Chondrocyte (in vitro differentiated cells): ENCODE results near the gene TELO2. TPM values are rescaled to one million over a fixed set of nuclear protein-coding genes. Genes with fewer than 3 reads are reported as not detected.

ENCODE experiments used
- DNase-seq: peaks from one replicate; pipeline ENCODE4 v3.0.0; 2021; ENCODE audit warnings: mixed read lengths, low spot score
- H3K27ac Mint-ChIP-seq: one replicate; pipeline ENCODE4 v1.8.0; 2021; ENCODE audit warnings: mild to moderate bottlenecking, moderate library complexity, mixed read lengths; ENCODE audit not compliant: unreplicated experiment
- H3K27me3 Mint-ChIP-seq: 2 replicates; pipeline ENCODE4 v1.8.0; 2021; ENCODE audit warnings: low read depth, mixed read lengths
- H3K36me3 Mint-ChIP-seq: 2 replicates; pipeline ENCODE4 v1.8.0; 2021; ENCODE audit warnings: low read depth, mixed read lengths
- H3K4me1 Mint-ChIP-seq: 2 replicates; pipeline ENCODE4 v1.8.0; 2021; ENCODE audit warnings: low read depth, mild to moderate bottlenecking, mixed read lengths
- H3K4me3 Mint-ChIP-seq: one replicate; pipeline ENCODE4 v1.8.0; 2021; ENCODE audit warnings: mild to moderate bottlenecking, moderate library complexity, mixed read lengths; ENCODE audit not compliant: unreplicated experiment
- H3K9me3 Mint-ChIP-seq: 2 replicates; pipeline ENCODE4 v1.8.0; 2021; ENCODE audit warnings: low read depth, mixed read lengths
- CTCF ChIP-seq: fragments of 200-600 bp; sonication (generic); IDR thresholded peaks from 2 replicates; pipeline ENCODE4 v1.5.0; 2021; ENCODE audit warnings: antibody characterized with exemption, mild to moderate bottlenecking, moderate library complexity
- total RNA-seq: library from RNA; stranded (reverse); gene quantifications from 3 replicates; pipeline ENCODE4 v1.2.1, GENCODE V29; 2021

The TELO2 gene
- total RNA-seq, 1 donor from 2014 or later, result 21.7 TPM

- H3K36me3 Mint-ChIP-seq, result peaks cover 11% of the 10 kb centered on the region
- no peak overlapping the region for H3K4me3 Mint-ChIP-seq
- H3K9me3 Mint-ChIP-seq, result no peaks in the 10 kb centered on the region
- no peak overlapping the region for H3K27ac Mint-ChIP-seq
- no peak for DNase-seq
- TF ChIP-seq CTCF, result peak; percentile 17
- H3K4me1 Mint-ChIP-seq, result no peaks in the 10 kb centered on the region
- H3K27me3 Mint-ChIP-seq, result no peaks in the 10 kb centered on the region
Measured at GRCh38 chr16:1450218-1450617, 42.9 kb upstream of the TELO2 start.

- no peak for DNase-seq
- no peak overlapping the region for H3K27ac Mint-ChIP-seq
- H3K27me3 Mint-ChIP-seq, result no peaks in the 10 kb centered on the region
- no peaks in the 10 kb centered on the region for H3K4me1 Mint-ChIP-seq
- no peak for TF ChIP-seq CTCF
- H3K36me3 Mint-ChIP-seq, result peaks cover 11% of the 10 kb centered on the region
- no peak overlapping the region for H3K4me3 Mint-ChIP-seq
- H3K9me3 Mint-ChIP-seq, result no peaks in the 10 kb centered on the region
Measured at GRCh38 chr16:1450841-1451240, 42.3 kb upstream of the TELO2 start.

- Mint-ChIP-seq H3K27ac (no peak overlapping the region), H3K4me1 (no peaks in the 10 kb centered on the region), H3K4me3 (no peak overlapping the region), H3K36me3 (peaks cover 11% of the 10 kb centered on the region), H3K27me3 (no peaks in the 10 kb centered on the region), H3K9me3 (no peaks in the 10 kb centered on the region)
- DNase-seq, result no peak
- no peak for TF ChIP-seq CTCF
Measured at GRCh38 chr16:1451702-1452392, 41.3 kb upstream of the TELO2 start.

GRCh38 chr16:1452530-1452929 is 40.6 kb upstream of the TELO2 start:
- Mint-ChIP-seq H3K4me3 (no peak overlapping the region), H3K4me1 (no peaks in the 10 kb centered on the region), H3K36me3 (peaks cover 11% of the 10 kb centered on the region), H3K27ac (no peak overlapping the region), H3K9me3 (no peaks in the 10 kb centered on the region), H3K27me3 (no peaks in the 10 kb centered on the region)
- no peak for TF ChIP-seq CTCF
- DNase-seq, result no peak

- no peak for DNase-seq
- no peaks in the 10 kb centered on the region for H3K9me3 Mint-ChIP-seq
- H3K27ac Mint-ChIP-seq, result no peak overlapping the region
- H3K4me3 Mint-ChIP-seq, result no peak overlapping the region
- H3K4me1 Mint-ChIP-seq, result no peaks in the 10 kb centered on the region
- H3K36me3 Mint-ChIP-seq, result peaks cover 11% of the 10 kb centered on the region
- no peaks in the 10 kb centered on the region for H3K27me3 Mint-ChIP-seq
- TF ChIP-seq CTCF, result no peak
Measured at GRCh38 chr16:1453316-1453715, 39.8 kb upstream of the TELO2 start.
